Chondrocyte (in vitro differentiated cells): ENCODE data around the gene RASGRP3. TPM values are rescaled to one million over a fixed set of nuclear protein-coding genes. Genes with fewer than 3 reads are reported as not detected.

Experiments used
- DNase-seq: peaks from one replicate; pipeline ENCODE4 v3.0.0; 2021; ENCODE audit warnings: mixed read lengths, low spot score
- H3K27ac Mint-ChIP-seq: one replicate; pipeline ENCODE4 v1.8.0; 2021; ENCODE audit warnings: mild to moderate bottlenecking, moderate library complexity, mixed read lengths; ENCODE audit not compliant: unreplicated experiment
- H3K27me3 Mint-ChIP-seq: 2 replicates; pipeline ENCODE4 v1.8.0; 2021; ENCODE audit warnings: low read depth, mixed read lengths
- H3K36me3 Mint-ChIP-seq: 2 replicates; pipeline ENCODE4 v1.8.0; 2021; ENCODE audit warnings: low read depth, mixed read lengths
- H3K4me1 Mint-ChIP-seq: 2 replicates; pipeline ENCODE4 v1.8.0; 2021; ENCODE audit warnings: low read depth, mild to moderate bottlenecking, mixed read lengths
- H3K4me3 Mint-ChIP-seq: one replicate; pipeline ENCODE4 v1.8.0; 2021; ENCODE audit warnings: mild to moderate bottlenecking, moderate library complexity, mixed read lengths; ENCODE audit not compliant: unreplicated experiment
- H3K9me3 Mint-ChIP-seq: 2 replicates; pipeline ENCODE4 v1.8.0; 2021; ENCODE audit warnings: low read depth, mixed read lengths
- CTCF ChIP-seq: fragments of 200-600 bp; sonication (generic); IDR thresholded peaks from 2 replicates; pipeline ENCODE4 v1.5.0; 2021; ENCODE audit warnings: antibody characterized with exemption, mild to moderate bottlenecking, moderate library complexity
- total RNA-seq: library from RNA; stranded (reverse); gene quantifications from 3 replicates; pipeline ENCODE4 v1.2.1, GENCODE V29; 2021

RASGRP3 gene
- total RNA-seq, 1 donor from 2014 or later = 3.0 TPM

- Mint-ChIP-seq H3K4me3 (no peak overlapping the region), H3K27me3 (no peaks in the 10 kb centered on the region), H3K36me3 (no peaks in the 10 kb centered on the region), H3K4me1 (peaks cover 29% of the 10 kb centered on the region), H3K9me3 (peaks cover 4% of the 10 kb centered on the region), H3K27ac (no peak overlapping the region)
- TF ChIP-seq CTCF = no peak
- DNase-seq = no peak
These were observed 131.5 kb downstream of the RASGRP3 start for GRCh38 chr2:33607905-33608304.

- TF ChIP-seq CTCF = no peak
- Mint-ChIP-seq H3K27ac (no peak overlapping the region), H3K4me1 (no peaks in the 10 kb centered on the region), H3K9me3 (peaks cover 13% of the 10 kb centered on the region), H3K4me3 (no peak overlapping the region), H3K27me3 (no peaks in the 10 kb centered on the region), H3K36me3 (peaks cover 3% of the 10 kb centered on the region)
- DNase-seq = no peak
These were observed 137.7 kb downstream of the RASGRP3 start for GRCh38 chr2:33614190-33614589.

Other genes with a start within 250 kb of the RASGRP3 start
- 95.2 to 117 TPM (median 103 TPM) in 3 replicates for gene FAM98A, start 122.7 kb downstream of the RASGRP3 start, total RNA-seq